MM.1S (cell line): Measurements from ENCODE around the gene UHRF1.

Experiments
- DNase-seq: peaks from one replicate; pipeline ENCODE4 v3.0.0-alpha.2; 2015
- H2AFZ ChIP-seq: fragments of 300-600 bp; sonication (generic); 2 replicates; pipeline ENCODE4 v1.6.0; 2016; ENCODE audit warnings: antibody characterized with exemption, low read length
- H3F3A ChIP-seq: fragments of 300-600 bp; sonication (generic); 2 replicates; pipeline ENCODE4 v1.6.1; 2016; ENCODE audit warnings: mild to moderate bottlenecking, antibody characterized with exemption, low read length, moderate library complexity, mixed read lengths; ENCODE audit not compliant: insufficient read depth
- H3K27ac ChIP-seq: fragments of 300-600 bp; sonication (generic); 2 replicates; pipeline ENCODE4 v1.5.1; 2016; ENCODE audit warnings: mild to moderate bottlenecking, low read length
- H3K27me3 ChIP-seq: fragments of 300-600 bp; sonication (generic); replicated peaks from 2 replicates; pipeline ENCODE4 v1.6.0; 2016; ENCODE audit warnings: low read length; ENCODE audit not compliant: insufficient read depth
- H3K36me3 ChIP-seq: fragments of 300-600 bp; sonication (generic); replicated peaks from 2 replicates; pipeline ENCODE4 v1.6.1; 2016; ENCODE audit warnings: mild to moderate bottlenecking, low read length, mixed read lengths; ENCODE audit not compliant: insufficient read depth
- H3K4me1 ChIP-seq: fragments of 300-600 bp; sonication (generic); 2 replicates; pipeline ENCODE4 v1.6.1; 2016; ENCODE audit warnings: low read length, mixed read lengths
- H3K4me2 ChIP-seq: fragments of 300-600 bp; sonication (generic); 2 replicates; pipeline ENCODE4 v1.6.0; 2016; ENCODE audit warnings: low read depth, low read length
- H3K4me3 ChIP-seq: fragments of 300-600 bp; sonication (generic); 2 replicates; pipeline ENCODE4 v1.5.1; 2016; ENCODE audit warnings: low read length, mixed read lengths
- H3K79me2 ChIP-seq: fragments of 300-600 bp; sonication (generic); 2 replicates; pipeline ENCODE4 v1.6.1; 2016; ENCODE audit warnings: mixed run types, low read length, mixed read lengths
- H3K9ac ChIP-seq: fragments of 300-600 bp; sonication (generic); 2 replicates; pipeline ENCODE4 v1.6.1; 2016; ENCODE audit warnings: low read length, mixed read lengths
- H3K9me2 ChIP-seq: fragments of 300-600 bp; sonication (generic); replicated peaks from 2 replicates; pipeline ENCODE4 v1.6.1; 2016; ENCODE audit warnings: mild to moderate bottlenecking, low read length, mixed read lengths; ENCODE audit not compliant: insufficient read depth
- H3K9me3 ChIP-seq: fragments of 300-600 bp; sonication (generic); replicated peaks from 2 replicates; pipeline ENCODE4 v1.6.1; 2016; ENCODE audit warnings: mild to moderate bottlenecking, low read length, mixed read lengths; ENCODE audit not compliant: insufficient read depth
- H4K20me1 ChIP-seq: fragments of 300-600 bp; sonication (generic); 2 replicates; pipeline ENCODE4 v1.6.1; 2016; ENCODE audit warnings: mild to moderate bottlenecking, low read length, moderate library complexity, mixed read lengths; ENCODE audit not compliant: insufficient read depth
- CTCF ChIP-seq: fragments of 300-600 bp; sonication (generic); IDR thresholded peaks from 2 replicates; pipeline ENCODE4 v1.5.1; 2016; ENCODE audit warnings: antibody characterized with exemption, low read length, mixed read lengths
- EZH2 ChIP-seq: fragments of 300-600 bp; sonication (generic); optimal IDR thresholded peaks from 2 replicates; pipeline ENCODE3; 2017; ENCODE audit warnings: low read depth, mild to moderate bottlenecking, antibody characterized with exemption, low read length, mixed read lengths
- EZH2phosphoT487 ChIP-seq: fragments of 300-600 bp; sonication (generic); IDR thresholded peaks from 2 replicates; pipeline ENCODE4 v1.6.1; 2018; ENCODE audit warnings: antibody characterized with exemption, low read length

Gene UHRF1

GRCh38 chr19:4966591-4966990, 57.3 kb downstream of the UHRF1 start:
- Histone ChIP-seq H3K4me3 (no peak overlapping the region), H2AFZ (no peak overlapping the region), H3K4me1 (peaks cover 4% of the 10 kb centered on the region; the same call in 1 of the 2 replicates), H3K27ac (no peak overlapping the region), H3K36me3 (no peaks in the 10 kb centered on the region), H3K79me2 (peaks cover 22% of the 10 kb centered on the region), H3K27me3 (no peaks in the 10 kb centered on the region), H3K9ac (no peak overlapping the region), H3K4me2 (no peak overlapping the region), H3F3A (peaks cover 14% of the 10 kb centered on the region), H4K20me1 (peaks cover 12% of the 10 kb centered on the region), H3K9me2 (no peaks in the 10 kb centered on the region), H3K9me3 (no peaks in the 10 kb centered on the region)
- DNase-seq, result no peak
- TF ChIP-seq EZH2, result no peak

- Histone ChIP-seq H3F3A (peaks cover 14% of the 10 kb centered on the region), H3K27ac (no peak overlapping the region), H4K20me1 (peaks cover 22% of the 10 kb centered on the region), H3K4me1 (peaks cover 4% of the 10 kb centered on the region; the same call in 1 of the 2 replicates), H3K4me3 (peak overlapping the region; percentile 47), H3K36me3 (no peaks in the 10 kb centered on the region), H3K27me3 (no peaks in the 10 kb centered on the region), H3K9me2 (no peaks in the 10 kb centered on the region), H2AFZ (peak overlapping the region; percentile 76; the same call in 1 of the 2 replicates), H3K9ac (peak overlapping the region; percentile 14; the same call in 1 of the 2 replicates), H3K79me2 (peaks cover 35% of the 10 kb centered on the region), H3K4me2 (peak overlapping the region; percentile 75), H3K9me3 (no peaks in the 10 kb centered on the region)
- no peak for DNase-seq
- TF ChIP-seq EZH2phosphoT487 (no peak), CTCF (no peak), EZH2 (no peak)
Observed at GRCh38 chr19:4967738-4968461, 58.6 kb downstream of the UHRF1 start.

- H3K79me2 ChIP-seq, result peaks cover 43% of the 10 kb centered on the region
- H3K4me1 ChIP-seq, result peaks cover 4% of the 10 kb centered on the region; the same call in 1 of the 2 replicates
- H3K27ac ChIP-seq, result no peak within 1 kb of the TSS
- H3K4me2 ChIP-seq, result peak within 1 kb of the TSS; percentile 92
- peak within 1 kb of the TSS; percentile 68 for H3K4me3 ChIP-seq
- no peaks in the 10 kb centered on the region for H3K9me3 ChIP-seq
- H3K27me3 ChIP-seq, result no peaks in the 10 kb centered on the region
- DNase-seq, result peak; percentile 100
- peaks cover 14% of the 10 kb centered on the region for H3F3A ChIP-seq
- no peaks in the 10 kb centered on the region for H3K9me2 ChIP-seq
- H3K36me3 ChIP-seq, result no peaks in the 10 kb centered on the region
- H3K9ac ChIP-seq, result peak within 1 kb of the TSS; percentile 67; the same call in 1 of the 2 replicates
- no peak for TF ChIP-seq EZH2phosphoT487
- no peak for TF ChIP-seq EZH2
- no peak for TF ChIP-seq CTCF
- peaks cover 22% of the 10 kb centered on the region for H4K20me1 ChIP-seq
- H2AFZ ChIP-seq, result peak within 1 kb of the TSS; percentile 76; the same call in 1 of the 2 replicates
Observed at GRCh38 chr19:4968462-4969291, 59.4 kb downstream of the UHRF1 start, which contains the start of gene KDM4B. Gene KDM4B, plus strand, starts transcription at chr19:4969113. Its CDS starts 63,778 bp downstream, at chr19:5032891.
